WI38 (cell line): Measurements from ENCODE around the gene DGUOK.
A peak's percentile ranks its signal among the peaks of the same experiment; 100 is the strongest.
"Not testable (repeated sequence)": the region's sequence is repeated elsewhere in the genome, so short reads cannot be mapped to it uniquely, and the experiment has no call there.

Source experiments
- H3K4me3 ChIP-seq: 2 replicates; pipeline ENCODE4 v1.5.1; 2011; ENCODE audit warnings: low read depth, mild to moderate bottlenecking, control low read depth, low read length
- CTCF ChIP-seq: IDR thresholded peaks from 2 replicates; pipeline ENCODE4 v1.5.1; 2012; ENCODE audit warnings: low read depth, mild to moderate bottlenecking, control low read depth, low read length

DGUOK gene

GRCh38 chr2:73926493-73927327, at the start of gene DGUOK:
Gene DGUOK (plus strand): TSS chr2:73926880. CDS start chr2:73926911, 31 bp downstream.
- peak within 1 kb of the TSS; percentile 80 for H3K4me3 ChIP-seq
- no peak for TF ChIP-seq CTCF

GRCh38 chr2:73877071-73877802, 49.4 kb upstream of the DGUOK start:
- TF ChIP-seq CTCF = no peak

GRCh38 chr2:73877984-73878383, 48.7 kb upstream of the DGUOK start:
- not testable (repeated sequence) for H3K4me3 ChIP-seq

More at GRCh38 chr2:73877071-73877802, 49.4 kb upstream of the DGUOK start:
- no peak overlapping the region for H3K4me3 ChIP-seq

GRCh38 chr2:73885406-73885805, 41.3 kb upstream of the DGUOK start:
- H3K4me3 ChIP-seq = no peak overlapping the region
- TF ChIP-seq CTCF = no peak

- no peak for TF ChIP-seq CTCF
- H3K4me3 ChIP-seq = no peak overlapping the region
Observed at GRCh38 chr2:73886357-73886756, 40.3 kb upstream of the DGUOK start.

- H3K4me3 ChIP-seq = not testable (repeated sequence)
Observed at GRCh38 chr2:73887596-73888353, 38.9 kb upstream of the DGUOK start.

GRCh38 chr2:73888388-73888787, 38.3 kb upstream of the DGUOK start:
- no peak overlapping the region for H3K4me3 ChIP-seq
- no peak for TF ChIP-seq CTCF

- H3K4me3 ChIP-seq = no peak overlapping the region
- TF ChIP-seq CTCF = no peak
Observed at GRCh38 chr2:73889206-73889605, 37.5 kb upstream of the DGUOK start.
